ENCODE measurements around the gene SFSWAP.
"Not testable (repeated sequence)": the region's sequence is repeated elsewhere in the genome, so short reads cannot be mapped to it uniquely, and the experiment has no call there.

The SFSWAP gene

DNA sequence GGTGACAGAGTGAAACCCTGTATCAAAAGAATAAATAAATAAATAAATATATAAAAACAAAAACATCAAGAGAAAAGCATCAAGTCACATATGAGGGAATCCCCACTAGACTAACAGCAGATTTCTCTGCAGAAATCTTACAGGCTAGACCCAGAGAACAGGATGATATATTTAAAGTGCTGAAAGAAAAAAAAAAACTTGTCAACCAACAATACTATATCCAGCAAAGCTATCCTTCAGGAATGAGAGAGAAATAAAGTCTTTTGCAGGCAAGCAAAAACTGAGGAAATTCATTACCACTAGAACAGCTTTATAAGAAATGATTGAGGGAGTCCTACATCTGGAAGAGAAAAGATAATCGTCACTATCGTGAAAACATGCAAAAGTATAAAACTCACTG is 6.4 kb upstream of the SFSWAP start:
- DNase-seq = no peak

DNA sequence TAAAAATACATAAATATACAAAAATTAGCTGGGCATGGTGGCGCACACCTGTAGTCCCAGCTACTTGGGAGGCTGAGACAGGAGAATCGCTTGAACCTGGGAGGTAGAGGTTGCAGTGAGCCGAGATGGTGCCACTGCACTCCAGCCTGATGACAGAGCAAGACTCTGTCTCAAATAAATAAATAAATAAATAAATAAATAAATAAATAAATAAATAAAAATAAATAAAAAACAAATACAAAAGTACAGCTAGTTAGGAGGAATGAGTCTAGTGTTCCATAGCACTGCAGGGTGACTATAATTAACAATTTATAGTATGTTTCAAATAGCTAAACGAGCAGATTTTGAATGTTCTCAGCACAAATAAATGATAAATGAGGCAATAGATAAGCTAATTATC is 4.2 kb upstream of the SFSWAP start:
- not testable (repeated sequence) for DNase-seq

DNA sequence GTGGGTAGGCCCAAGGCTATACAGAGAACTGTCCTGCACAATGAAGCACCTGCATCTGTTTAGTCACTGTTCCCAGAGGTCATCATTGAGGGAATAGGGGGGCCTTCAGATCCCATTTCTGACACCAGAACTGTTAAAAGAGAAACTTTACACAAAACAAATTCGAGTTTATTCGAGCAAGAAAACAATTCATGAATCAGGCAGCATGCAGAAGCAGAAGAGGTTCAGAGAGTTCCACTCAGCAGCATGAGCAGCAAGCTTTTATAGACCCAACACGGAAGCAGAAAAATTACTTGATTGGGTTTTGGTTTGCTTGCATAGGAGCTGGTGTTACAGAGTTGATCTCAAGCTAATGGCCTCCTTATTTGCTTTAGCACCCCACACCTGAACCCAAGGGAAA is 1.7 kb upstream of the SFSWAP start:
- DNase-seq = no peak

DNA sequence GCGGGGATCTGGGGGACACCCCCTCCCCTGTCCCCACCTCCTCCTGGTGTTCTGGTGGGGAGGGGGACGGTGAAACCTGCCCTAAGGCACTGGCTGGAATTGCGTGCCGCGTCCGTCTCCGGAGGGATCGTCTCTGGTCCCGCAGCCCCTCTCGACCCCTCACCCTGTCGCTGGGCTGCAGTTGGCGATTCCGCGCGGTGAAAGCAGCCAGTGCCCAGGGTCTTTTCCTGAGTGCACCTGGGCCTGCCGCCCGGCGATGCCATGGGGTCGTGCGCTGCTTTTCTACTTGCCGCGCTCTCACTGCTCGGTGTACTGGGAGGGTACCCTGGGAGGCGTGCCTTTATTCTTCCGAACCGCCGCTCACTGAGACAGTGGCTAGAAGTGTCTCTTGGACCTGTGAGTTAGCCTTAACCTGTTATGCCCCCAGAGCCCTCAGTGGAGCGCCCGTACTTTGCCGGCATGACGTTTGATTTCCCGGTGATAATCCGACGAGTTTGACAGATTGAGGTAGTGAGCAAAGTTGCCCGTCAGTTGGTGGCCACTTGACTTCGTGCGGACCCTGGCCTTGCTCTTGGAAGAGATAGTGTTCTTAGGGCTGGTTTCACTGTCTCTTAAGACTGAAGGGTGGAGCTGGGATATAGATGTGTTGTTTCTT is 788 bp downstream of the SFSWAP start:
- DNase-seq = peak; percentile 62

DNA sequence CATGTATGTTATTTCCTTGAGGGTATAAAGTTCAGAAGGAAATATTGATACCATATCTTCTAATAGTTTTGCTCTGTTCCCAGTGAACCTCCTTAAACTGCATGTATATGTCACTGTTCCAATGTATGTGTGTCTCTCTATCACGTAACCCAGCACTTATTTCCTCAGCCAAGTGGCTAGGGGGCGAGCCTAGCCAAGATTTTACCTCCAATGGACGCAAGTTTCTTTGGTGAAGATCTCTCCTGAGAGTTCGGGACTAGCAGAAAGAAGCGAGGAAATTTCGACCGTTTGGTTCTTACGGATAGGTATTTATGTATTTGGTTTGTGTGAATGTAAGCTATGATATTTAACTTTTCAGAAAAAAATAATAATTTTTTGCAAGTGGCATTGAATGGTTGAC is 2.5 kb downstream of the SFSWAP start:
- peak; percentile 55 for DNase-seq

DNA sequence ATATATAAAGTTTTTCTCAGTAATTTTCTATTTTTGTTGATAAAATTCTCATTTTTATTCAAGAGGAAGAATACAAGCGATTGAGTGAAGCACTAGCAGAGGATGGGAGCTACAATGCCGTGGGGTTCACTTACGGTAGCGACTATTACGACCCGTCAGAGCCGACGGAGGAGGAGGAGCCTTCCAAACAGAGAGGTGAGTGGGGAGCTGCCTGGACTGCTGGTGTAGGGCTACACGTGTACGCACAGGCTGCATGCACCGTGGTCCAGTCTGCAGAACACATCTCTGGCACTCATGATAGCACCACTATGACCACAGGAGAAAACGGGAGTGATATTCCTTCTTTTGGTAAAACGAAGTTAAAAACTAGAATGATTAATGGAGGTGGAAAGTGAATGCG is 3.9 kb downstream of the SFSWAP start:
- DNase-seq = peak; percentile 37

DNA sequence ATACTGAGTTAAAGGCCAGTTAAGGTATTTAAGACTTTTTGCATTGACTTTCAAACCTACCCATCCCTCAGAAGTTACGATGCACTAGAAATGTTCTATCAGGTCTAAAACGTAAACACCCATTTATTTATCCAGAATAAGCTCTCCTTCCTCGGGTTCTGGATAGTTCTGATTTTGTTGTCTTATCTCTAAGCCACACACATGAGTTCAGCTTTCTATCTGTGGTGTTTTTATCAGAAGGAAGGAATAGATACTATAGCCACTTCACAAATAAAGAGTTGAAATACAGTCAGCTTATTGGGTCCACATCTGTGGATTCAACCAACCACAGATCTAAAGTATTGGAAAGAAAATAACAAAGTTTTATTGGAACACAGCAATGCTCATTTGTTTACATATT is 5.4 kb downstream of the SFSWAP start:
- no peak for DNase-seq

DNA sequence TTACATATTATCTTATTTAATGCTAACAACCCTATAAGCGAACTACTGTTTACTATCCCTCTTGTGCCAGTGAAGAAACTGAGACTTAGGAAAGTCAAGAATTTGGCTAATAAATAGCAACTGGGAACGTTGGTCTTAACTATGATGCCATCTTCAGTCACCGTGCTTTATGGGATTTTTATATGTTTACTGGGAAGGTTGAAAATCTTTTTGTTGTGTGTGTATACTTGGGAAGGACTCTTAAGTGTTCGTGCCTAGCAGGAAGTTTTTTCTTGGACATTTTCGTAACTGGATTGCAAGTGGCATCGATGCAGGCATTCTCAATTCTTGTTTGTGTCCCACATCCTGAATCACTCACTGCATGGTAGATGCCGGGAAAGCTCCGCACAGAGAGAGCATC is 9.4 kb downstream of the SFSWAP start:
- no peak for DNase-seq

DNA sequence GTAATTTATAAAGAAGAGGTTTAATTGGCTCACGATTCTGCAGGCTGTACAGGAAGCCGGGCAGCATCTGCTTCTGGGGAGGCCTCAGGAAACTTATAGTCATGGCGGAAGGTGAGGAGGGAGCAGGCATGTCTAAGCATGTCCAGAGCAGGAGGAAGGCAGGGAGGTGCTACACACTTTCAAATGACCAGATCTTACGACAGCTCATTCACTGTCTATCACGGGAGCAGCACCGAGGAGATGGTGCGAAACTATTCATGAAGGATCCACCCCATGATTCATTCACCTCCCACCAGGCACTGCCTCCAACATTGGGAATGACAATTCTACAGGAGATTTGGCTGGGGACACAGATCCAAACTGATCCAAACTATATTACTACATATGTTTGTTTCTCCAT is 10.0 kb downstream of the SFSWAP start:
- no peak for DNase-seq

DNA sequence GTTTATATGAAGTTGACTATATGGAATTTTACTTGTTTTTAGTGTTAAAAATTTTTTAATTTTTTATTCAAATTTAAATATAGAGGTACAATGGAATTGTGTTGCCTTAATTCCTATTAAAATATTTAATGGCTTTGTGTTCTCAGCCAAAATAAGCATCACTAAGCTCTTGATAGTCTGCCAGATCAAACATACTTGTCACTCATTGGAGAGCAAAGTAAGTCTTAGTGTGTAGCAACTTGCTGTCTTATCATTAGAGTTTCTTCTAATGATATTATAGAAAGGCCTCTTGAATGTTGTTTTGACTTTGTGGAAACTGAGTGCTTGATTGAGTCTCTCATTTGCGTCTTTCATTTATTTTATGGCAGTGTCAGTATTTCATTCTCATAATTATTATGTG is 10.7 kb downstream of the SFSWAP start:
- DNase-seq = no peak

DNA sequence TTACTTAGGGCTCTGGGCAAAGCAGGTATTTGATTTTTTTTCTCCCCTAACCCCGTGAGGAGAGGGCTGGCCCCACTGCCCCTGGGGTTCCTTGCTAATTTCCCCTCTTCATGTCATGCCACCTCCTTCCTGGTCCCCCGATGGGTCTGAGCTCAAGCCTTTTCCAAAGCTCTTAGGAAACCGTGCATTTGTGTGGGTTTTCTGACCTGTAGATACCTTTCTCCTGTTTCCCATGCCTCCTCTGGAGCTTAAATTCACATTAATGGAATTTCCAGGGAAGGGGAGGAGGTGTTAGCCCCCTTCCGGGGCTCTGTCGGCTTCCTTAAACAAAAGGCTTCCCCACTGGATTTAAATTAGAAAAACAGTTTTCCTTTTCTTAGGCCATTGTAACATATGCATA is 12.6 kb downstream of the SFSWAP start:
- no peak for DNase-seq

DNA sequence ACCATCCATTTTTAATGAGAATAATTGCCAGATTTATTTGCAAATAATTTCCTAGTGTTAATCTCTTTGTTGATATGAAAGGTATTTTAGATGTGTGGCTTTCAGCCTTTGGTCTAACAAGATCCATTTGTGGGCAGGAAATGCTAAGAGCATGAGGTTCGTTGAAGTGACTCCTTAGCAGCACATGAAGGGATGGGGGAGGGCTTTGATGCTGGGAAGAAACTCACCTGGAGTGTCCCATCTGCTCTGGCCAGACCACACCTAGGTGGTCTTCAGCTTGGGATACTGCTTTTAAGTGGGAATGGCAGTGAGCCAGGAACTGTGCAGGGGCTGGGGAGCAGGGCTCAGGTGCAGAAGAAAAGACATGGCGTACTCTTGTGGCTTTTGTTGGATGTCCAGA is 13.6 kb downstream of the SFSWAP start:
- DNase-seq = no peak

DNA sequence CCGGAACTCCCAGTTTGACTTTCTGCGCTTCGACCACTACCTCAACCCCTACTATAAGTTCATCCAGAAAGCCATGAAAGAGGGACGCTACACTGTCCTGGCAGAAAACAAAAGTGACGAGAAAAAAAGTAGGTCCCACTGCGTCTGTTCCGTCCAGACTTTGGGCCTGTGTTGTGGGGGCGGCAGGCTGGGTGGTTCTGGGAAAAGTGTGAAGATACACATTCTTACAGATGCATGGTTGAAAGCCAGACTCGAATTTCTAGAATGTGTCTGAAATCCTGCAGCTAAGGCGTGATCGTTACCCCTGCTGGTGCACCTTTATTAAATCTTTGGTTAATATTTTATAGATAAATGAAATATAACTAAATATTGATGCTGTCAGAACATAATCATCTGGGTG is 14.6 kb downstream of the SFSWAP start:
- no peak for DNase-seq

DNA sequence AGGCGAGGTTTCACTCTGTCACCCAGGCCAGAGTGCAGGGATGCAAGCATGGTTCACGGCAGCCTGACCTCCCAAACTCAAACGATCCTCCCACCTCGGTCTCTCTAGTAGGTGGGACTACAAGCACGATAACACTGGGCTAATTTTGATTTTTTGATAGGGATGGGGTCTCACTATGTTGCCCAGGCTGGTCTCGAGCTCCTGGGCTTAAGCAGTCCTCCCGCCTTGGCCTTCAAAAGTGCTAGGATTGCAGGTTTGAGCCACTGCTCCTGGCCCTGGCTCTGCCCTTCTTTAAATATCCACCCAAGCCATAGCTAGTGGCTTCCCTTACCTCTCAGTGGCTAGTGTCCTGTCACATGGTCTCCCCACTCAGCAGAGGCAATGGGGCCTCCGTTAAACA is 17.8 kb downstream of the SFSWAP start:
- DNase-seq = no peak

DNA sequence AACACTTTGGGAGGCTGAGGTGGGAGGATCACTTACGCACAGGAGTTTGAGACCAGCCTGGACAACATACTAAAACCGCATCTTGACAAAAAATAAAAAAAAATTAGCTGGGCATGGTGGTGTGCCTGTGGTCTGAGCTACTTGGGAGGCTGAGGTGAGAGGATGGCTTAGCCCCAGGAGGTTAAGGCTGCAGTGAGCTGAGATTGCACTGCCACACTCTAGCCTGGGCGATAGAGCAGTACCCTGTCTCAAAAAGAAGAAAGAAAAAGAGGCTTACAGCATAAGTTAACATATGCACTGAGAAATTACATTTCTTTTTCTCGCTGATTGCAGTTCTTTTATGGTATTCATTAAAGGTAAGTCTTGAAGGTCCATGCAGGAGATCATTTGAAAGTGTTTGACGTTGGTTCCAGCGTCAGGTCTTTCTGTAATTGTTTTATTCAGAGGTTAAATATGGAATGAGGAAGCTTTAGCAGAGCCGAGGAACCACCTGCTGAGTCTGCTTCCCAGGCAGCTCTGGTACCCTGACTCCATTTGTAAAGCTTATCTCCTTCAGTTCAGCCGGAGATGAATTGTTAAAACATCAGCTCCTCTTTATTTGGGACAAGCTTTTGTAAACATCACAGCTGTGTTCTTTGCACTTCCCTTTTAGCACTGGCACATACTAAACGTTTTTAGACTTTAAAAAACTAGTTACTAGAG is 18.5 kb downstream of the SFSWAP start:
- DNase-seq = no peak

DNA sequence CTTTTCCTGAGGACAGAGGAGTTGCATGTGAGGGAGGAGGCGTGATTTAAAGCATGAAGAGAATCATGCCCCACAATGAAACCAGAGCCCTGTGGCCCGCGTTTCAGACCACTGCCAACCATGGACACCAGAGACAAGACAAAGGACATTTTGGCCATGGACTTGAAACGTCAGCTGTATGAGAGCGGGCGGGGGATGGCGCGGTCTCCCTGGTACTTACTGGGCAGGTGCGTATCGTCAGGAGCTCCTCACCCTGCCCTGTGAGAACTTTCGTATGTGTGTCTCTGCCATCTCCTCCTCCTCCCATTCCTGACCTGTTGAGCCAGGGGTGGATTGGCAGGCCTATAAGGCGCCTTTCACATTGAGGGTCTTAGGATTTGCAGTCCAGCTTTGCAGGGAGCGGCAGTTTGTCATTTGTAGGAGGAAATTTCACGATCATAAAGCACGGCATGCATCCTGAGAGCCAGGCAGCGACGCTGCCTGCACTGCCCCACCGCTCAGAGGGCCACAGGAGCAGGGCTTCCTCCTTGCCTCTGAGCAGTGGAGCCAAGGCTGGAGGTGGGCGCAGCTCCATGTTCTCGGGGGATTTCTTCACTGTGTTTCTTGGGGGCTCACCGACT is 22.2 kb downstream of the SFSWAP start:
- peak; percentile 37 for DNase-seq

DNA sequence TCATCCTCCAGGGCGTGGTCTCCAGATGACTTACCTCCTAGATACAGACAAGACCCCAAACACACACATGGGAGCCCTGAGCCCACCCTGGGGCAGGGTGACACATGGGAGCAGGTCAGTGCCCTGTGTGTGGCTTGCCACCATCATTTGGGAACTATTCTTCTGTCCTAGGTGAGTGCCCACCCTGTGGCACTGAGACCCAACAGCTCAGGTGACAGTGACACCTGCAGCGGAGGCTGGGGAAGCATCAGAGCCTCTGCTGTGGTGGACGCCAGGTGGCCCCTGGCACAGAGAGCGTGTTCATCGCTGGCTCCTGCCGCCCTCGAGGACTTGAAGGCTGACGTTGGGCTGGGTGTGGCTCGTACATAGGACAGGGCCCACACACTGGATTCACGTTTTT is 23.0 kb downstream of the SFSWAP start:
- DNase-seq = peak; percentile 41

DNA sequence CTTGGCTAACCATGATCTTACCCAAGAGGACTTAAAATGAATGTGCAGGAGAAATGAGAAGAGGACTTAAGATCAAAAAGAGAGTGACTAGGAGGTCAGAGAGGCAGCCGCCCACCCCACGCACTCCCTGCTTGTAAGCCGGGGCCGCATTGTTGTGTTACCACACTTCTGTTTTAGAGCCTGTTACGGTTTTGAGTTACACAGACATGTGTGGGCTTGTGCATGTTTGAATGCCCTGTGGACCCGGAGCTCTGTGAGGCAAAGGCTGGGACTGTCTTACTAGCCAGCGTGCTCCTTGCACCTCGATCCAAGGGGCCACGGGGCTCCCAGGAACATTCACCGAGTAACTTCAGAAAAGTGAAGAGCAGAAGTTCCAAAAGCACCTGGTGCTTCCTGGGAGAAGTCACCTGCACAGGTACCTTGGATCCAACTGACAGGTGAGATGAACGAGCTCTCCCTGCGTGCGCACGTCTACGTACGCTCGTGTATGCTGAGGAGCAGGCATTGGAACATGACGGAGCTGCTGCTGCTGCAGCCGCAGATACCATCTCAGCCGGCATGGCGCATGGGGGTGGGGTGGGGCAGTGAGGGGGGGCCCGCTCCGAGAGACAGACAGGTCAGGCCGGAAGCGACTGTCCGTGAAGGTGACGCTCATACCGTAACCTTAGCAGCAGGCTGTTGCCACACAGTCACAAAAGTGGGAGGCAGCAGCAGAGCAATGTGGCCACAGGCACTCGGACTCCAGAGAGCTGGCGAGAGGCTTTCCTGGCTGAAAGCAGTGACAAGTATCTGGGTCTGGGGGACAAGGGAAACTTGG is 23.7 kb downstream of the SFSWAP start:
- DNase-seq = peak; percentile 51

DNA sequence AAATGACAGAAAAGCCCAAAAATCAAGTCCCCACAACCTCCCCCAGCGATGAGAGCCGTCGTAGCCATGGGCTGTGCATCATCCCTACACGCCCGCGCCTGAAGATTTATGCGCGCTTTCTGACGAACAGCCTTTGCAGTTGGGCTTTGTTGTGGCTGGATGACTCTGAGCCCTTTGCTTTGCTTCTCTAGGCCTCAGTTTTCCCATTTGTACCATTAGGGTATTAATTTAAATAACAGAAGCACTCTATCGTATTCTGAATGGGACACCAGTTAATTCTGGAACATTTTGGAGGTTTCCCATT is 24.2 kb downstream of the SFSWAP start:
- DNase-seq = peak; percentile 56

DNA sequence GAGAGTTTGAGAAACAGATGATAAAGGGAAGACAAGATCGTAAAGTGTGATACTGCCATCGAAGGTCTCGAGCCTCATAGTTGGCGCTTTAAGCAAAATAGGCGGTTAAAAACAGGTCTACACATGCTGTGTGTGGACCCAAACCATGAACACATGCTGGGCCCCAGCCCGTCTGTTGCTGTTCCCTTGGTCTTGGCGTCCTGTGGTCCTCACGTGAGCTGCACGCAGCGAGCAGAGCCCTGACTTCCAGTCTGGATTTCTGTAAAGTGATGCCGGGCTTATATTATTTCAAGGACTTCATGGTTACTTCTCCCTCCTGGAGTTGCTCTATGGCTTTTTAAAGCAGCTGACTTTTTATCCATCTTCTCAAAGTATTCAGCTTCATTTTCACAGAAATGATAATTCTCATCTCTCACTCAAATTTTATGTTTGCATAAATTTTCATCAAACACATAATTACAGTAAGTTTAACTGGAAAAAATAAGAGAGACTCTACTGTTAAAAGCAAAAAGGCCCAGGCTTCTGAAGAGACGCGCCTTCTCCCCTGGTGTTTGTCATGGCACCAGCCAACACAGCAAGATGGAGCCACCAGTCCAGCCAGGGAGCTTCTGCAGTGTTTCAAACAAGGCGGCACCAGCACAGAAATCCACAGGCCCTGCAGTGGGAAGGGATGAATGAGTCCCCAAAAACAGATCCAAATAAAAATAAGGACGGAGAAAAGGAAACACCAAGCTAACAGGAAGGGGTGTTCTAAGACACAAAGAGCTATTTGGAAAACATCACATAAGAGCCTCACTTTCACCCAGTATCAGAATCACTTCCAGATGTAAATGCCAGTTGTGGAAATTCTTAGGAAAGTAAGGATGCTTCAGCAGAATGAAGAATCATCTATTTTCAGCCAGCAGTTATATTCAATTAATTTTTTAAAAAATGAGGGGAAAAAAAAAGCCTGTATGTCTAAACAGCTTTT is 24.9 kb downstream of the SFSWAP start:
- peak; percentile 34 for DNase-seq

DNA sequence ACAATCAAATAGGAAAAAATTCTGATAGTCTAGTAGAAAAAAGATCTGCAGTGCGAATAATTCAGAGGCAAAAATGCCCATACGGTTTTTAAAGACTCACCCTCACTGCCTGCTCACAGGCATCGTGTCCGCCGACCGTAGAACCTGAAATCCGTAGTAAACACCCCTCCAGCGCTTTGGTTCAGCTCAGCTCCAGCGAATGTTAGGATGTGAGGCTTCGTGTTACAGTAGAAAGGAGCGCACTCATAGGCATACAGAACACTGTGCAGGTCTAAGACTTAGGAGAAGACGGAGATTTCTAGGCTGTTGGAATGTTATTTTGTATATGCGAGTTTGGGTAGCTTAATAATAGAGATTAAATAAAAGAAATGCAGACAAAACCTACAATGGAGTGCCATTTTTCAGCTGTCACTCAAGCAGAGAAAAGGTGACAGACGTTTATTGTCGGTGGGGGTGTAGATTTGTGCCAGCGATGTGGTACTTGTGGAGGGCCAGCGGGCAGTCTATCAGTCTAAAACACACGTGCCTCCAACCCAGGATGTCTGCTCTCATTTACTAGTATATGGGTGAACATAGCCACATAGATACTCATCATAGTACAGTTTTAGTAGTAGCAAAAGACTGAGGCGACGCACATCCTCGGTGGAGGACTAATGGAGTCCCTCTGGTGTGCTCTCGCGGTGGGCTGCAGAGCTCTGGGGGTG is 25.7 kb downstream of the SFSWAP start:
- DNase-seq = peak; percentile 57

All from activated effector memory CD4-positive, alpha-beta T cell treated with anti-CD3 and anti-CD28 coated beads, Interleukin-2, amount 50 U/mL, for 16 hours (primary cell).